Inferior parietal cortex (tissue), 1 donor: ENCODE data around the gene PTPRN2.
"Not testable (repeated sequence)": the region's sequence is repeated elsewhere in the genome, so short reads cannot be mapped to it uniquely, and the experiment has no call there.

ENCODE experiments used
- DNase-seq: peaks from one replicate; pipeline ENCODE4 v3.0.0-alpha.2; 2016; ENCODE audit errors: extremely low spot score

PTPRN2 gene

DNA sequence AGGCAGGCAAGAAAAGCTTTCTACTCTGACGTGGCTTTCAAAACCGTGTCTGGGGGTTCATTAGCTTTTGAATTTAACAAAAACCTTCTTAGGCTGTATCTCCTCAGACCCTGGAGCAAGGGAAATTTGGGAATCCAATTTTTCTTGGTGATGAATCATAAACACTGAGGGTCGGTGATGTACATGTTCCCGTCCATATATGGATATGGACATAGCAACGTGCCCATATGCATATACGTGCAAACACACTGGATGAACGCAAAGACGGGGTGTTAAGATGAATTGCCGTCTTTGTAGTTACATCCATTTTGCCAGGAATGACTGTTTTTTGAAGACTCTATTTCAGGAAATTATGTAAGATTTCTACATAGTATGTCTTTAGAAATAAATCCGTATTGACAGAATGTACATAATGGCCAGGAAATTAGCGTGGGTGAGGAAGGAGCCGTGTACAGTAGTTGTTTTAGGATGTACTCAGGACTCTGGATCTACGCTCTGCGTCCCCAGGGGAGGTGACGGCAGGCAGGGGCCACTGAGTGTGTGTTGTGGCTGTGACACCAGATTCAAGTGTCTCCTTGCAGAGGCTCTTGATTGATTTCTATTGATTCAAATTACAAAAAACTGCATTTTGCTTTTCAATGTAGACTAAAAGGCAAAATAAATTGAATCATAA, 1012.6 kb downstream of the PTPRN2 start:
- DNase-seq = no peak

DNA sequence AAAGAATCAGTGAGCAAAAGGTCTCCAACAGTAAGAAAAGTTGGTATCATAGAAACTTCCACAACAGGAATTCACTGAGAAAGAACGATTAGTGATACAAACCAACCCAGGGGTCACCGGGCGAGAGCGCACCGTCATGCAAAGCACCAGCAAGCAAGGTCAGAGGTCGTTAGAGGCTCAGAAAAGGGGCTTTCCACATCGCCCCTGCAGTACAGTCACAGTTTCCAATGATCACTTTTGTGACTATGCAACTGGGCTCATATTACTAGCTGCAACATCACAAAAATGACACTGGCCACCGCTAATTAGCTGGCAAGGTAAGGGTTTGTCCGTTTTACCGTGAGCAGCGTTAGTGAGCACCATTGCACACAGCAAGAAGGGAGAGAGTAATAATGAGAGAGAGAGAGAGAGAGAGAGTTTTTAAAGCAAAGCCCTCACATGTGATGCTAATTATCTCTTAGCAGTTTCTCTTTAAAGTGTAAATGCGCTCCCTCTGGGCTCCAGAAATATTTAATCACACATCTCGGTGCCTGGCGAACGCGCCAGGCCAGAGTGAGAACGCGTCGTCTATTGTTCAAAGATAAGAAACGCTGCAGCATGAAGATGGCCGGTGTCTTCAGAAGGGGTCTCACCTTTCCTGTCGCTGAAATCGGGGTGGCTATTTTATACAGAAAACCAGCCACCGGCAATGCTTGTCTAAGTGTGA, 1013.4 kb downstream of the PTPRN2 start:
- DNase-seq = no peak

GRCh38 chr7:157573244-157573643, 1014.4 kb downstream of the PTPRN2 start:
- no peak for DNase-seq

GRCh38 chr7:157572622-157573021, 1015.0 kb downstream of the PTPRN2 start:
- no peak for DNase-seq

- DNase-seq = no peak
Measured at GRCh38 chr7:157570531-157571200, 1017.0 kb downstream of the PTPRN2 start.

- no peak for DNase-seq
Measured at GRCh38 chr7:157569967-157570366, 1017.7 kb downstream of the PTPRN2 start.

- DNase-seq = peak; percentile 58
Measured at GRCh38 chr7:157568770-157569584, 1018.6 kb downstream of the PTPRN2 start.

DNA sequence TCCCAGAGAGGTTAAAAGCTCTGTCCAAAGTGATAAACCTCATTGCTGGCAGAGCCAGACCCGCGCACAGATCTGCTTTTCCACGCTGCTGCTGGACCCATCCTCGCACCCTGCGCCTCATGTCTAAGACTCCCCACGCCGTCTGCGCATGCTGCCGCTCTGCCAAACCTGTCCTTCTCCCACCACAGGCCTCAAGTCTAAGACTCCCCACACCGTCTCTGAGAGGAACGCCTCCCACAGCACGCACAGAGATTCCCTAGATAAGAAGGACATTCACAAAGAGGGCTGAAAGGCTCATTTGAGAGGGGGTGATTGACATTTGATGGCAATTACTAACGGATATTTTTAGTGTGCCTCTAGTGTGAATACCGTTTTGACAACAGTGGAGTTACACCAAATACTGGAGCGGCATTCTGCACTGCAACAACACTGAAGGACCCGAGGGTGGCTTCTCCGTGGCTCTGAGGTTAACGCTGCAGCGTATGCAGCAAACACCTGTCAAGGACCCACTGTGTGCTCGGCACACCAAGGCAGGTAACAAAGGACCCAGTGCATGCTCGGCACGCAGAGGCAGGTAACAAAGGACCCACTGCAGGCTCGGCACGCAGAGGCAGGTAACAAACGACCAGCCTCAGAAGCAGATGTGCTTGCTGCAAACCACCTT, 1019.4 kb downstream of the PTPRN2 start:
- no peak for DNase-seq

GRCh38 chr7:157567666-157568065, 1020.0 kb downstream of the PTPRN2 start:
- no peak for DNase-seq

GRCh38 chr7:157566631-157567006, 1021.0 kb downstream of the PTPRN2 start:
- DNase-seq = no peak

- DNase-seq = no peak
Measured at GRCh38 chr7:157565981-157566630, 1021.5 kb downstream of the PTPRN2 start.

DNA sequence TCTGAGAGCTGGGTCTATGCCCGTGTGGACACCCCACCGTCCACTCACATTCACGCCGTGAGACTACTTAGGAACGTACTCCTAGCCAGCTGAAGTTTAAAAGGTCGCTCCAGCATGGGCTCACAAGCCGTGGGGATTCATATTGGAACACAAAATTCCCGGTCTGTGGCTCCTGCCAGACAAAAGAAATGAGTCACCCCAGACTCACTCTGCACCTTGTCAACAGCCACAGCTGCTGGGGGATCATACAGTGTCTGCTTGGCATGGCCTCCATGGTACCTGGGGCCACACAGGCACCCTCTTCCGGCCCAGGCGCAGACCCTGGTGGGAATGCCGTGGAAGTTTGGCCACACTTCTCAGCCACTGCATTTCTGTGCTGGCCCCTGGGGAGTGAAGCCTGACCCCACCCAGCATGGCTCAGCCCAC, 1022.4 kb downstream of the PTPRN2 start:
- DNase-seq = no peak

GRCh38 chr7:157564517-157565177, 1023.0 kb downstream of the PTPRN2 start:
- no peak for DNase-seq

DNA sequence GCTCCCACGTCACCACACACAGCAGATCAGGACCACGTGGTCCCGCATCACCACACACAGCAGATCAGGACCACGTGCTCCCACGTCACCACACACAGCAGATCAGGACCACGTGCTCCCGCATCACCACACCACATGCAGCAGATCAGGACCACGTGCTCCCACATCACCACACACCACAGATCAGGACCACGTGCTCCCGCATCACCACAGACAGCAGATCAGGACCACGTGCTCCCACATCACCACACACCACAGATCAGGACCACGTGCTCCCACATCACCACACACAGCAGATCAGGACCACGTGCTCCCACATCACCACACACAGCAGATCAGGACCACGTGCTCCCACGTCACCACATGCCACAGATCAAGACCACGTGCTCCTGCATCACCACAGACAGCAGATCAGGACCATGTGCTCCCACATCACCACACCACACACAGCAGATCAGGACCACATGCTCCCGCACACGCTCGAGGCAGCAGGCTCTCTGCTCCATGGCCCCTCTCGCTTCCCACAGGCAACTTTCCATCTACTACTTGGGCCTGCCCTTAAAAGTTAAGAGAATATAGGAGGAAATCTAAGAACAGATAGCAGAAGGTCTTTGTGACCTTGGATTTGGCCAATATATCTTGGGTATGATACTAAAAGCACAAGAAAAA, 1024.0 kb downstream of the PTPRN2 start:
- not testable (repeated sequence) for DNase-seq

- not testable (repeated sequence) for DNase-seq
Measured at GRCh38 chr7:157562522-157563398, 1024.9 kb downstream of the PTPRN2 start.

DNA sequence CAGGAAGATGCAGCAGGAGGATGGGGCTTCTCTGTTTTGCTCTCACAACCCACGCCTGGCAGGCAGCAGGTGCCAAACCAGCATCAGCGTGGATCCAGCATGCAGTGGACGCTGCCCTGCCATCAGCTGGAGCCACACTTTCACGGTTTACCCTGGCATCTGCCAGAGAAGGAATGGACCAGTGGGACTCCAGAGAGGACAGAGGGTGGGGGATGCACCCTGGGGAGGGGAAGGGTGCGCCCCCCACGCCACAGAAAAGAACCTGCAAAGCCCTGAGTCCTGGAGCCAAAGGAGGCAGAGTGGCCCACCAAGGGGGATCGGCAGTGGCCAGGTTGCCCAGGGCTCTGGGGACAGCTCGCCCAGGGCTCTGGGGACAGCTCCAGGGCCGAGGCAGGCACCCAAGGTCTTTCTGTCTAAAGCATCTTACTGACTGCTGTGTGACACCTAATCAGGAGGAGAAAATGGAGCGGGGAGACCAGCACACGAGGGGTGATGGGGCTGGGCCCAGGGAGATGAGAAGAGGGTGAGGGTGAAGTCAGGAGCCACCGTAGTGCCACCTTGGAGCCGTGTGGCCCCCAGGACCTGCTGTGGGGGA, 1025.7 kb downstream of the PTPRN2 start:
- no peak for DNase-seq

GRCh38 chr7:157561523-157561785, 1026.2 kb downstream of the PTPRN2 start:
- DNase-seq = no peak

DNA sequence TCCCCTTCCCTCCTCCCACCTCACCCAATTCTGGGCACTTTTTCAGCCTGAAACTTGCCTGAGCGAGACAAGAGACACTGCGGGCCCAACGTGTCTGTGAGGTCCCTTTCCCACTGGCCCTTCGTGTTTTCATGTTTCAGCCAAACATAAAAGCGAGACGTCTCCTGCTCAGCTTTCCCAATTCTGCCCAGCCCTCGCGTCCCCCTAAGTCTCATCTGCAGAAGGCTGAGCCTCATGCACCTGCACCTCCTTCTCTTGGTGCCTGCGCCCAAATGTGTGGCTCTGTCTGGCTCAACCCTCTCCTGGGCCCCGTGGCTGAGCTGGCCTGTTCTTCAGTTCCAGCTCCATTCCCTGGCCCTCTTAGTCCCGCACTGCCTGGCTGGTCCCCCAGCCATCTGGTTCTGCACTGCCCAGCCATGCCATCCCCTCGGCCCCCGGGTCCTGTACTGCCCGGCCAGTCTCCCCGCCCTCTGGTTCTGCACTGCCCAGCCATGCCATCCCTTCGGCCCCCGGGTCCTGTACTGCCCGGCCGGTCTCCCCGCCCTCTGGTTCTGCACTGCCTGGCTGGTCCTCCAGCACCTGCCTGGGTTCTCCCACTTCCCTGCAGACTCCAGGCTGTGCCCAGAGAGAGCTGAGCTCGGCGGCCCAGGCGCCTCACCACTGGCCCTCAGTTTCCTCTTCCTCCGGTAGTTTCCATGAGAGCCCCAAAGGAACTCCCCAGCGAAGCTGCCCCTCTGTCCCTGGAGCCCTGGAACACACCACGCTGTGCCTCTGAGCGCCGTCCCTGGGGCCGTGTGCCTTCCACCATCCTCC, 1026.7 kb downstream of the PTPRN2 start:
- DNase-seq = no peak
